Left ventricle myocardium inferior (tissue), 1 donor: ENCODE data around the gene EFTUD2. TPM values are rescaled to one million over a fixed set of nuclear protein-coding genes. Genes with fewer than 3 reads are reported as not detected.
"Not testable (repeated sequence)": the region's sequence is repeated elsewhere in the genome, so short reads cannot be mapped to it uniquely, and the experiment has no call there.

ENCODE experiments used
- DNase-seq: peaks from one replicate; pipeline ENCODE4 v3.0.0-alpha.2; 2020
- H3K27ac ChIP-seq: fragments of 200-600 bp; replicated peaks from 2 replicates; pipeline ENCODE4 v1.8.0; 2021
- H3K27me3 ChIP-seq: fragments of 200-600 bp; 2 replicates; pipeline ENCODE4 v1.8.0; 2021; ENCODE audit warnings: low read depth
- H3K36me3 ChIP-seq: fragments of 200-600 bp; 2 replicates; pipeline ENCODE4 v1.8.0; 2021
- H3K4me1 ChIP-seq: fragments of 200-600 bp; 2 replicates; pipeline ENCODE4 v1.8.0; 2021
- H3K4me3 ChIP-seq: fragments of 200-600 bp; 2 replicates; pipeline ENCODE4 v1.8.0; 2021; ENCODE audit warnings: mild to moderate bottlenecking, moderate library complexity
- H3K9me3 ChIP-seq: fragments of 200-600 bp; replicated peaks from 2 replicates; pipeline ENCODE4 v1.8.0; 2021
- intact Hi-C: fragments of 100-400 bp; cut with micrococcal nuclease; formaldehyde crosslinking; loops from one replicate; pipeline ENCODE4 v1.11.0; 2022
- total RNA-seq: library from RNA; stranded (reverse); fragmentation: NEBNext Ultra II Directional; extraction: Animal tissue kit (Norgen Biotek cat#: 25700); gene quantifications from one replicate; pipeline ENCODE4 v1.2.1, GENCODE V29; 2021
- TF ChIP-seq, protein P1 (sequence below): fragments of 200-600 bp; IDR thresholded peaks from 2 replicates; pipeline ENCODE4 v1.8.0; 2021; ENCODE audit warnings: antibody characterized with exemption, mild to moderate bottlenecking, borderline replicate concordance
- donor health status: DM: no; HTN: yes; CAD: no; lungs with severe emphysema.

The EFTUD2 gene
- total RNA-seq, 1 donor from 2014 or later = 62.0 TPM

DNA sequence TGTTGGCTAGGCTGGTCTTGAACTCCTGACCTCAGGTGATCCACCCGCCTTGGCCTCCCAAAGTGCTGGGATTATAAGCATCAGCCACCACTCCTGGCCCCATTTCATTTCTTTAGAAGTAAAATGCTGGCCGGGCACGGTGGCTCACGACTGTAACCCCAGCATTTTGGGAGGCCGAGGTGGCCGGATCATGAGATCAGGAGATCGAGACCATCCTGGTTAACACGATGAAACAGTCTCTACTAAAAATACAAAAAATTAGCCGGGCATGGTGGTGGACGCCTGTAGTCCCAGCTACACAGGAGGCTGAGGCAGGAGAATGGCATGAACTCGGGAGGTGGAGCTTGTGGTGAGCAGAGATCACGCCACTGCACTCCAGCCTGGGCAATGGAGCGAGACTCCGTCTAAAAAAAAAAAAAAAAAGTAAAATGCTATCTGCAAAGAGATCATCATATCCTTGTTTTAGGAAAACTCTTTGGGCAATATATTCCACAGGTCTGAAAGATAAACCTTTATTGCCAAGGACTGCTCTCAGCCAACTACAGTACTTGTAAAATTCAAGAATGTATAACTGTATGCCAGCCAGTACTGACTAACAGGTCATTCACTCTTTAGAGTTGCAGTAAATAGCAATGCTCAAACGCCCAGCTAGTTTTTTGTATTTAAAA is 73.0 kb downstream of the EFTUD2 start:
- TF ChIP-seq, protein P1, sequence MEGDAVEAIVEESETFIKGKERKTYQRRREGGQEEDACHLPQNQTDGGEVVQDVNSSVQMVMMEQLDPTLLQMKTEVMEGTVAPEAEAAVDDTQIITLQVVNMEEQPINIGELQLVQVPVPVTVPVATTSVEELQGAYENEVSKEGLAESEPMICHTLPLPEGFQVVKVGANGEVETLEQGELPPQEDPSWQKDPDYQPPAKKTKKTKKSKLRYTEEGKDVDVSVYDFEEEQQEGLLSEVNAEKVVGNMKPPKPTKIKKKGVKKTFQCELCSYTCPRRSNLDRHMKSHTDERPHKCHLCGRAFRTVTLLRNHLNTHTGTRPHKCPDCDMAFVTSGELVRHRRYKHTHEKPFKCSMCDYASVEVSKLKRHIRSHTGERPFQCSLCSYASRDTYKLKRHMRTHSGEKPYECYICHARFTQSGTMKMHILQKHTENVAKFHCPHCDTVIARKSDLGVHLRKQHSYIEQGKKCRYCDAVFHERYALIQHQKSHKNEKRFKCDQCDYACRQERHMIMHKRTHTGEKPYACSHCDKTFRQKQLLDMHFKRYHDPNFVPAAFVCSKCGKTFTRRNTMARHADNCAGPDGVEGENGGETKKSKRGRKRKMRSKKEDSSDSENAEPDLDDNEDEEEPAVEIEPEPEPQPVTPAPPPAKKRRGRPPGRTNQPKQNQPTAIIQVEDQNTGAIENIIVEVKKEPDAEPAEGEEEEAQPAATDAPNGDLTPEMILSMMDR = no peak
- H3K27me3 ChIP-seq = peaks cover 32% of the 10 kb centered on the region
- H3K9me3 ChIP-seq = no peaks in the 10 kb centered on the region
- H3K36me3 ChIP-seq = no peaks in the 10 kb centered on the region
- intact Hi-C loops = loop anchor here (5.0 kb wide), 1 partner anchor 39 kb away; no protein-coding TSS in a partner anchor
- no peak for DNase-seq
- peak overlapping the region; percentile 80 for H3K4me3 ChIP-seq
- peak overlapping the region; percentile 94 for H3K27ac ChIP-seq
- peaks cover 66% of the 10 kb centered on the region for H3K4me1 ChIP-seq

DNA sequence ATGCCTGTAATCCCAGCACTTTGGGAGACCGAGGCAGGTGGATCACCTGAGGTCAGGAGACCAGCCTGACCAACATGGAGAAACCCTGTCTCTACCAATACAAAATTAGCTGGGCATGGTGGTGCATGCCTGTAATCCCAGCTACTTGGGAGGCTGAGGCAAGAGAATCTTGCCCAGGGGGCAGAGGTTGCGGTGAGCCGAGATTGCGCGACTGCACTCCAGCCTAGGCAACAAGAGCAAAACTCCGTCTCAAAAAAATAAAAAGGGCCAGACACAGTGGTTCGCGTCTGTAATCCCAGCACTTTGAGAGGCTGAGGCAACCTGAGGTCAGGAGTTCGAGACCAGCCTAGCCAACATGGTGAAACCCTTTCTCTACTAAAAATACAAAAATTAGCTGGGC is 74.0 kb downstream of the EFTUD2 start:
- H3K4me1 ChIP-seq = peaks cover 66% of the 10 kb centered on the region

DNA sequence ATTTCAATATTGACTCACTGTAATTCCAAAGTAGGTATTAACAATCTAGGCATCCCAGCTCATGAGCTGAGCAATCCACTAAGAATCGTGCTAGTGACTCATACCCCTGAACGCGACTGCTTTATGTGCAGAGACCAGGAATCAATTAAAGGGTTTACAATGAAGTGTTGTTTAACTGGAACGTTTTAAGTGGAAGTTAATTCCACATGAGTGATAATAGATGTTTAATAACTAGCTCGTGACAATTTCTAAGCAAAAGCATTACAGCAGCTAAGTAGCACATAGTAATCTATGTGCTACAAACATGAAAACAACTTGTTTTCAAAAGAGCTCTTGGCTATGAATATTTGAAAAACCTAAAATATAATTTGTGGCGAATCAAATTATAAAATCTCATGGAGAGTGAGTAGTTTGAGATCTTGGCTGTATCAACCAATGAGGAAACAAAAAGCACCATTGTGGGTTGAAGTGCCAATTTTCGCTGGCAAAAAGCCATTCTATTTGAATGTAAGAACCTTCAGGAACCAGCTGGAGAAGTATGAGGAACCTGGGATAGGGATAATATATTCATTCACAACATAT is 78.5 kb downstream of the EFTUD2 start:
- Histone ChIP-seq H3K4me3 (no peak overlapping the region), H3K9me3 (no peaks in the 10 kb centered on the region), H3K4me1 (peaks cover 35% of the 10 kb centered on the region), H3K27me3 (no peaks in the 10 kb centered on the region), H3K36me3 (no peaks in the 10 kb centered on the region), H3K27ac (peak overlapping the region; percentile 37)
- DNase-seq = no peak
- TF ChIP-seq, protein P1 = no peak
- intact Hi-C loops = no loop called here

More for the DNA sequence above, 74.0 kb downstream of the EFTUD2 start:
- H3K4me3 ChIP-seq, DNase-seq, H3K9me3 ChIP-seq, H3K36me3 ChIP-seq: not testable (repeated sequence)
- Histone ChIP-seq H3K27ac (peak overlapping the region; percentile 94), H3K27me3 (peaks cover 23% of the 10 kb centered on the region)
- intact Hi-C loops = loop anchor here (5.0 kb wide), 1 partner anchor 38 kb away; no protein-coding TSS in a partner anchor

DNA sequence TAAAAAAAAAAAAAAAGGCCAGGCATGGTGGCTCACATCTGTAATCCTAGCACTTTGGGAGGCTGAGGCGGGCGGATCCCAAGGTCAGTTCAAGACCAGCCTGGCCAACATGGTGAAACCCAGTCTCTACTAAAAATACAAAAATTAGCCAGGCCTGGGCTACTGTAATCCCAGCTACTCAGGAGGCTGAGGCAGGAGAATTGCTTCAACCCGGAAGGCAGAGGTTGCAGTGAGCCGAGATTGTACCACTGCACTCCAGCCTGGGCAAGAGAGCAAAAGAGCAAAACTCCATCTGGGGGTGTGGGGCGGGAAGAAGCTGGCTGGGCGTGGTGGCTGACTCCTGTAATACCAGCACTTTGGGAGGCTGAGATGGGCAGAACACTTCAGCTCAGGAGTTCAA is 80.7 kb downstream of the EFTUD2 start:
- intact Hi-C loops, H3K36me3 ChIP-seq, DNase-seq, H3K4me3 ChIP-seq, H3K27ac ChIP-seq, H3K9me3 ChIP-seq, H3K27me3 ChIP-seq: not testable (repeated sequence)
- peaks cover 51% of the 10 kb centered on the region for H3K4me1 ChIP-seq

DNA sequence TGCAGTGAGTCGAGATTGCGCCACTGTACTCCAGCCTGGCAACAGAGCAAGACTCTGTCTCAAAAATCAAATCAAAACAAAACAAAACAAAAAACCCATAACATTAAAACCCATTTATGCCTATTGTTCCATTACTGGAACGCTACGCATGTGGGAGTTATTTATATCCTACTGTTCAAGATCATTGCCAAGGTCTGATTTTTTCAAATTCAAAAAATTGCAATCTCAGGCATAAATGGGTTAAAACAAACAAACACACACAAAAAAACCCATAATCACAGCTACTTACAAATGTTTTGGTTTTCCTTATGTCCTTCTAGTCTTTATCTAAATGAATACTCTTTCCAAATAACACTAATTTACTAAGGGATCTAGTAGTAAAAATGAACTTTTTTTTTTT is 87.0 kb downstream of the EFTUD2 start:
- H3K4me3 ChIP-seq = no peak overlapping the region
- H3K9me3 ChIP-seq = no peaks in the 10 kb centered on the region
- no peaks in the 10 kb centered on the region for H3K36me3 ChIP-seq
- intact Hi-C loops = no loop called here
- peak overlapping the region; percentile 66 for H3K27ac ChIP-seq
- TF ChIP-seq, protein P1 = no peak
- no peaks in the 10 kb centered on the region for H3K27me3 ChIP-seq
- H3K4me1 ChIP-seq = peaks cover 39% of the 10 kb centered on the region
- no peak for DNase-seq

DNA sequence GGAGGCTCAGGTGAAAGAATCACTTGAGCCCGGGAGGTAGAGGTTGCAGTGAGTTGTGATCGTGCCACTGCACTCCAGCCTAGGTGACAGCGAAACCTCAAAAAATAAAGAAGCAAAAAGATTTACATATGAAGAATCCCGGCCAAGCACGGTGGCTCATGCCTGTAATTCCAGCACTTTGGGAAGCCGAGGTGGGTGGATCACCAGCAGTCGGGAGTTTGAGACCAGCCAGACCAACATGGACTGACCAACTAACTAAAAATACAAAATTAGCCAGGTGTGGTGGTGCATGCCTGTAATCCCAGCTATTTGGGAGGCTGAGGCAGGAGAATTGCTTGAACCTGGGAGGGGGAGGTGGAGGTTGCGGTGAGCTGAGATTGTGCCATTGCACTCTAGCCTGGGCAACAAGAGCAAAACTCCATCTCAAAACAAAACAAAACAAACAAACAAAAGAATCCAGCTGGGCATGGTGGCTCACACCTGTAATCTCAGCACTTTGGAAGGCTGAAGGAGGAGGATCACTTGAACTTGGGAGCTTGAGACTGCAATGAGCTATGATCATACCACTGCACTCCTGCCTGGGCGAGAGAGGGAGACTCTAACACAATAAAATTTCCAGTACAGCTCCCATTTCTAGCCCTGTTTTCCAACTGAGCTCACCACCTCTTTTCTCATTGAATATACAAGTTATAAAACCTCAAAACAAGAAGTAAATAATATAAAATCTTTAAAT is 90.4 kb downstream of the EFTUD2 start:
- H3K27ac ChIP-seq, H3K9me3 ChIP-seq, H3K4me3 ChIP-seq, DNase-seq, intact Hi-C loops, H3K27me3 ChIP-seq: not testable (repeated sequence)
- H3K4me1 ChIP-seq = peaks cover 37% of the 10 kb centered on the region
- H3K36me3 ChIP-seq = peaks cover 27% of the 10 kb centered on the region

DNA sequence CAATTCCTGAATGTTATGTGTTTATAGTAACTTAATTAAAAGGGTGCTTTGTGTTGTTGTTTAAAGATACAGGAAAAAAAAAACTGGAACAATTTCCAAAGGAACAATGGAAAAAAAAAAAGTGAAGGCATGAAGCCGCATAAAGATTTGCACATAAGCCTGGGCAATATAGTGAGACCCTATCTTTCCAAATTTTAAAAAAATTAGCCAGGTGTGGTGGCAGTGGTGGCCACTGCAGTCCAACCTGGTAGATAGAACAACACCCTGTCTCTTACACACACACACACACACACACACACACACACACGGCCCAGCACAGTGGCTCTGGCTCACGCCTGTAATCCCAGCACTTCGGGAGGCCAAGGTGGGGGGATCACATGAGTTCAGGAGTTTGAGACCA is 91.1 kb downstream of the EFTUD2 start:
- intact Hi-C loops = no loop called here
- no peak overlapping the region for H3K4me3 ChIP-seq
- H3K27ac ChIP-seq = no peak overlapping the region
- no peaks in the 10 kb centered on the region for H3K9me3 ChIP-seq
- H3K27me3 ChIP-seq = no peaks in the 10 kb centered on the region
- TF ChIP-seq, protein P1 = no peak
- H3K4me1 ChIP-seq = peaks cover 39% of the 10 kb centered on the region
- H3K36me3 ChIP-seq = peaks cover 27% of the 10 kb centered on the region
- DNase-seq = no peak
